IMR-90 (cell line): ENCODE measurements around the gene FBXO15.

Experiments used
- CTCF ChIP-seq: conservative IDR thresholded peaks from 2 replicates; pipeline ENCODE4 v1.5.1; 2012; ENCODE audit warnings: mild to moderate bottlenecking, low read depth, low read length, improper control_type of control experiment
- MAZ ChIP-seq: IDR thresholded peaks from 2 replicates; pipeline ENCODE4 v1.6.1; 2012; ENCODE audit warnings: low read depth, mild to moderate bottlenecking, low read length, improper control_type of control experiment, moderate library complexity, borderline replicate concordance
- POLR2A ChIP-seq: IDR thresholded peaks from 2 replicates; pipeline ENCODE4 v1.6.1; 2012; ENCODE audit warnings: mild to moderate bottlenecking, low read depth, low read length
- TF ChIP-seq, protein P1 (sequence below): fragments of 150-350 bp; IDR thresholded peaks from 2 replicates; pipeline ENCODE4 v1.6.1; 2016; ENCODE audit warnings: low read depth, mild to moderate bottlenecking, low read length, moderate library complexity, borderline replicate concordance

- TF ChIP-seq CTCF: no peak
- TF ChIP-seq, protein P1, sequence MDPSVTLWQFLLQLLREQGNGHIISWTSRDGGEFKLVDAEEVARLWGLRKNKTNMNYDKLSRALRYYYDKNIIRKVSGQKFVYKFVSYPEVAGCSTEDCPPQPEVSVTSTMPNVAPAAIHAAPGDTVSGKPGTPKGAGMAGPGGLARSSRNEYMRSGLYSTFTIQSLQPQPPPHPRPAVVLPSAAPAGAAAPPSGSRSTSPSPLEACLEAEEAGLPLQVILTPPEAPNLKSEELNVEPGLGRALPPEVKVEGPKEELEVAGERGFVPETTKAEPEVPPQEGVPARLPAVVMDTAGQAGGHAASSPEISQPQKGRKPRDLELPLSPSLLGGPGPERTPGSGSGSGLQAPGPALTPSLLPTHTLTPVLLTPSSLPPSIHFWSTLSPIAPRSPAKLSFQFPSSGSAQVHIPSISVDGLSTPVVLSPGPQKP: no peak
- TF ChIP-seq POLR2A: no peak
- TF ChIP-seq MAZ: no peak
These were observed 20.7 kb downstream of the FBXO15 start for GRCh38 chr18:74126684-74127655.
